Liver (tissue), 9 donors: ENCODE measurements around the gene KLHDC9. TPM values are rescaled to one million over a fixed set of nuclear protein-coding genes. Genes with fewer than 3 reads are reported as not detected.

Source experiments
- DNase-seq: peaks from one replicate; pipeline ENCODE4 v3.0.0-alpha.2; 2017; ENCODE audit warnings: low spot score
- H3K27ac ChIP-seq, 2 donors: one replicate each; pipeline ENCODE4 v1.7.0; 2013; ENCODE audit warnings: inconsistent platforms in 2 of 2, low read length in 2 of 2, control low read depth in 1 of 2, low read depth in 1 of 2, mild to moderate bottlenecking in 1 of 2
- H3K27me3 ChIP-seq, 4 donors: one replicate each; pipeline versions ENCODE4 v1.6.1 to v1.7.0; 2013; ENCODE audit warnings: low read length in 3 of 4, inconsistent platforms in 1 of 4, mild to moderate bottlenecking in 1 of 4, moderate library complexity in 1 of 4; ENCODE audit not compliant: control insufficient read depth in 4 of 4, insufficient read depth in 4 of 4
- H3K36me3 ChIP-seq, 4 donors: one replicate each; pipeline versions ENCODE4 v1.6.1 to v1.7.0; 2013; ENCODE audit warnings: low read length in 3 of 4, mild to moderate bottlenecking in 3 of 4, low read depth in 1 of 4, moderate library complexity in 1 of 4; ENCODE audit not compliant: control insufficient read depth in 4 of 4, insufficient read depth in 3 of 4
- H3K4me1 ChIP-seq, 4 donors: one replicate each; pipeline versions ENCODE4 v1.6.1 to v1.7.0; 2013; ENCODE audit warnings: low read length in 3 of 4, mild to moderate bottlenecking in 3 of 4, moderate library complexity in 1 of 4; ENCODE audit not compliant: control insufficient read depth in 4 of 4, insufficient read depth in 4 of 4
- H3K4me3 ChIP-seq, 3 donors: one replicate each; pipeline versions ENCODE4 v1.6.1 to v1.7.0; 2013; ENCODE audit warnings: low read length in 3 of 3, control low read depth in 1 of 3, low read depth in 1 of 3, mild to moderate bottlenecking in 1 of 3
- H3K9ac ChIP-seq, 2 donors: one replicate each; pipeline ENCODE4 v1.7.0; 2013; ENCODE audit warnings: low read length in 2 of 2, mild to moderate bottlenecking in 2 of 2, moderate library complexity in 2 of 2, control low read depth in 1 of 2, low read depth in 1 of 2
- H3K9me3 ChIP-seq, 4 donors: one replicate each; pipeline versions ENCODE4 v1.6.1 to v1.7.0; 2013; ENCODE audit warnings: low read length in 3 of 4; ENCODE audit not compliant: control insufficient read depth in 4 of 4
- EGR1 ChIP-seq, 2 donors: IDR thresholded peaks; 2 replicates each; pipeline ENCODE4 v1.6.1; 2016 to 2018; ENCODE audit warnings: antibody characterized with exemption in 2 of 2, low read depth in 2 of 2
- FOXA1 ChIP-seq: IDR thresholded peaks from 2 replicates; pipeline ENCODE4 v1.6.1; 2016; ENCODE audit warnings: antibody characterized with exemption
- FOXA2 ChIP-seq: IDR thresholded peaks from 2 replicates; pipeline ENCODE4 v1.6.1; 2016; ENCODE audit warnings: antibody characterized with exemption
- GABPA ChIP-seq, 2 donors: IDR thresholded peaks in 1 of 2; conservative IDR thresholded peaks in 1 of 2; 2 replicates each; pipeline ENCODE4 v1.6.1; 2016; ENCODE audit warnings: antibody characterized with exemption in 2 of 2, mild to moderate bottlenecking in 1 of 2, moderate library complexity in 1 of 2
- HNF4A ChIP-seq, 2 donors: conservative IDR thresholded peaks; 2 replicates each; pipeline ENCODE4 v1.6.1; 2016; ENCODE audit warnings: antibody characterized with exemption in 2 of 2, mild to moderate bottlenecking in 2 of 2
- HNF4G ChIP-seq: IDR thresholded peaks from 2 replicates; pipeline ENCODE4 v1.6.1; 2016; ENCODE audit warnings: antibody characterized with exemption
- JUND ChIP-seq, 2 donors: IDR thresholded peaks; 2 replicates each; pipeline ENCODE4 v1.6.1; 2016; ENCODE audit warnings: antibody characterized with exemption in 2 of 2
- NR2F2 ChIP-seq: IDR thresholded peaks from 2 replicates; pipeline ENCODE4 v1.6.1; 2016; ENCODE audit warnings: antibody characterized with exemption
- RXRA ChIP-seq, 2 donors: IDR thresholded peaks; 2 replicates each; pipeline ENCODE4 v1.6.1; 2017 to 2018; ENCODE audit warnings: antibody characterized with exemption in 2 of 2, mild to moderate bottlenecking in 1 of 2
- SP1 ChIP-seq: IDR thresholded peaks from 2 replicates; pipeline ENCODE4 v1.6.1; 2018; ENCODE audit warnings: antibody characterized with exemption, mild to moderate bottlenecking
- TAF1 ChIP-seq: conservative IDR thresholded peaks from 2 replicates; pipeline ENCODE4 v1.6.1; 2016; ENCODE audit warnings: antibody characterized with exemption, mild to moderate bottlenecking
- YY1 ChIP-seq: IDR thresholded peaks from 2 replicates; pipeline ENCODE4 v1.6.1; 2016; ENCODE audit warnings: antibody characterized with exemption, mild to moderate bottlenecking
- WGBS: extraction: QIAGEN DNeasy Blood & Tissue Kit; methylation state at CpG from one replicate; pipeline ENCODE4 v1.1.7; 2013; 5-methylcytosine and 5-hydroxymethylcytosine counted together
- polyA plus RNA-seq, 2 donors: library from polyadenylated mRNA; stranded (reverse) in 1 of 2; unstranded in 1 of 2; fragments of 200-250 nt in 1 of 2; fragments of >200 nt in 1 of 2; fragmentation: Nextera tagmentation in 1 of 2; extraction: Ambion mirVana in 1 of 2; gene quantifications; one replicate each; pipeline versions ENCODE4 v1.2.1 to v1.2.3, GENCODE V29; 2013 to 2015
- total RNA-seq, 2 donors: library from RNA; depleted of rRNA; stranded (reverse); fragments of >200 nt; gene quantifications; one replicate each; pipeline ENCODE4 v1.2.3, GENCODE V29; 2014
- TF ChIP-seq, protein P1 (sequence below): IDR thresholded peaks from 2 replicates; pipeline ENCODE4 v1.6.1; 2016; ENCODE audit warnings: antibody characterized with exemption
- TF ChIP-seq, protein P2 (sequence below): IDR thresholded peaks from 2 replicates; pipeline ENCODE4 v1.6.1; 2016; ENCODE audit warnings: antibody characterized with exemption, mild to moderate bottlenecking
- TF ChIP-seq, protein P3 (sequence below): fragments of 150-350 bp; IDR thresholded peaks from 2 replicates; pipeline ENCODE4 v1.5.1; 2017; ENCODE audit warnings: improper control_type of control experiment, low read depth, low read length; ENCODE audit not compliant: missing input control
- donor health status: healthy.
- donor health status: healthy.
- donor health status: healthy.
- donor health status: healthy.
- donor health status: healthy.

KLHDC9 gene
- total and polyA plus RNA-seq, 4 donors, result 1.9 to 3.3 (median 2.6) TPM

DNA sequence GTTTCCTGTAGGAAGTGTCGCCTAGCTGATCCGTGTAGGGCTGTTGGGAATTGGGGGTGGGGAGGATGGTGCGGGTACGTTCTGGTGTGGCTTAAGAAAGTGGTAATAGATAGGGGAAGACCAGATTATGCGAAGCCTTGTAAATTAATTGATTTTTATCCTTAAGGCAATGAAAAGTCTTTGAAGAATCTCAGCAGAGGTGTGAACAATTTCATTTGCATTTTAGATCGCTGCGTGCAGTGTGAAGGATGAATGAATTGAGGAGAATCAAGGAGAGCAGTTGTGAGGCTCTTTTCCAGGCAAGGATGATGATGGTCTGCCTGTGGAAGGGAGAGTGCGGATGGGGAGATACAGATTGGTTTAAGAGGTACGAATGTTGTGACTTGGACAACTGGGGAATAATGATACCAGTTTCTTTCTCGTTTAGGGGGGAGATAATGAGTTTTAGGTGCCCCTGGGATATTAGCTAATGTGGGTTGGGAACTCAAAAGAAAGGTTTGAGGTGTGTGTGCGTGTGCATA is 35.1 kb downstream of the KLHDC9 start:
- H3K9me3 ChIP-seq, result no peaks in the 10 kb centered on the region
- H3K27me3 ChIP-seq, result no peaks in the 10 kb centered on the region
- H3K4me1 ChIP-seq, result peaks cover 0 to 21% (median 16%) of the 10 kb centered on the region in 4 donors
- DNase-seq, result no peak
- peak overlapping the region; percentile 92 to 99 for H3K27ac ChIP-seq
- H3K36me3 ChIP-seq, result peaks cover 0 to 11% (median 6%) of the 10 kb centered on the region in 4 donors
- 8% methylated on average over 11 of the region's 11 CpGs for WGBS
- peak overlapping the region; percentile 65 to 88 (median 72) for H3K4me3 ChIP-seq
- TF ChIP-seq FOXA1 (no peak), YY1 (no peak), NR2F2 (no peak), TAF1 (no peak), EGR1 (IDR thresholded peaks at IDR 0.05; ENCODE audit: low read depth in 2 of 2) (no peak), GABPA (IDR thresholded peaks at IDR 0.05 in 1 of 2, conservative IDR thresholded peaks at IDR 0.05 in 1 of 2) (no peak), FOXA2 (no peak), HNF4A (conservative IDR thresholded peaks at IDR 0.05) (no peak)
- TF ChIP-seq, protein P1, sequence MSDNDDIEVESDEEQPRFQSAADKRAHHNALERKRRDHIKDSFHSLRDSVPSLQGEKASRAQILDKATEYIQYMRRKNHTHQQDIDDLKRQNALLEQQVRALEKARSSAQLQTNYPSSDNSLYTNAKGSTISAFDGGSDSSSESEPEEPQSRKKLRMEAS, result no peak
- H3K9ac ChIP-seq, result peak overlapping the region; percentile 48 to 68

DNA sequence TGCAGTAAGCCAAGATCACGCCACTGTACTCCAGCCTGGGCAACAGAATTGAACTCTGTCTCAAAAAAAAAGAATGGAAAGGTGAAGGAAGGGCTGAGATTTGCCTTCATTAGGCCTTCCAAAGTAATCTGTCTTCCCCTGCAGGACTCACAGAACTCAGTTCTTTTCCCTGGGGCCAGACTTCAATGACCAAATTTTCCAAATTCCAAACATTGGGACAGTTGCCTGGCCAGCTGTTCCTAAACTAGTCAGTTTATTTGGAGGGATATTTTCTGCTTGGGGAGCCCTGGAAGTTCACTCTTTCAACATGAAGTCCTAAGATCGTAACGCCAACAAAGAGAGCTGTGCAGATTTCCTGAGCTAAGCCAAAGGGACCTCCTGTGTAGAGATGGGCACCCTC is 39.7 kb downstream of the KLHDC9 start:
- TF ChIP-seq NR2F2, result no peak
- TF ChIP-seq YY1, result no peak
- TF ChIP-seq SP1, result no peak
- TF ChIP-seq GABPA (IDR thresholded peaks at IDR 0.05 in 1 of 2, conservative IDR thresholded peaks at IDR 0.05 in 1 of 2), result no peak
- no peak for TF ChIP-seq RXRA (IDR thresholded peaks at IDR 0.05)
- no peak for TF ChIP-seq EGR1 (IDR thresholded peaks at IDR 0.05; ENCODE audit: low read depth in 2 of 2)
- TF ChIP-seq JUND (IDR thresholded peaks at IDR 0.05), result no peak
- TF ChIP-seq FOXA1, result no peak
- TF ChIP-seq TAF1, result no peak
- TF ChIP-seq, protein P2, sequence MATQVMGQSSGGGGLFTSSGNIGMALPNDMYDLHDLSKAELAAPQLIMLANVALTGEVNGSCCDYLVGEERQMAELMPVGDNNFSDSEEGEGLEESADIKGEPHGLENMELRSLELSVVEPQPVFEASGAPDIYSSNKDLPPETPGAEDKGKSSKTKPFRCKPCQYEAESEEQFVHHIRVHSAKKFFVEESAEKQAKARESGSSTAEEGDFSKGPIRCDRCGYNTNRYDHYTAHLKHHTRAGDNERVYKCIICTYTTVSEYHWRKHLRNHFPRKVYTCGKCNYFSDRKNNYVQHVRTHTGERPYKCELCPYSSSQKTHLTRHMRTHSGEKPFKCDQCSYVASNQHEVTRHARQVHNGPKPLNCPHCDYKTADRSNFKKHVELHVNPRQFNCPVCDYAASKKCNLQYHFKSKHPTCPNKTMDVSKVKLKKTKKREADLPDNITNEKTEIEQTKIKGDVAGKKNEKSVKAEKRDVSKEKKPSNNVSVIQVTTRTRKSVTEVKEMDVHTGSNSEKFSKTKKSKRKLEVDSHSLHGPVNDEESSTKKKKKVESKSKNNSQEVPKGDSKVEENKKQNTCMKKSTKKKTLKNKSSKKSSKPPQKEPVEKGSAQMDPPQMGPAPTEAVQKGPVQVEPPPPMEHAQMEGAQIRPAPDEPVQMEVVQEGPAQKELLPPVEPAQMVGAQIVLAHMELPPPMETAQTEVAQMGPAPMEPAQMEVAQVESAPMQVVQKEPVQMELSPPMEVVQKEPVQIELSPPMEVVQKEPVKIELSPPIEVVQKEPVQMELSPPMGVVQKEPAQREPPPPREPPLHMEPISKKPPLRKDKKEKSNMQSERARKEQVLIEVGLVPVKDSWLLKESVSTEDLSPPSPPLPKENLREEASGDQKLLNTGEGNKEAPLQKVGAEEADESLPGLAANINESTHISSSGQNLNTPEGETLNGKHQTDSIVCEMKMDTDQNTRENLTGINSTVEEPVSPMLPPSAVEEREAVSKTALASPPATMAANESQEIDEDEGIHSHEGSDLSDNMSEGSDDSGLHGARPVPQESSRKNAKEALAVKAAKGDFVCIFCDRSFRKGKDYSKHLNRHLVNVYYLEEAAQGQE, result no peak
- no peak for TF ChIP-seq HNF4A (conservative IDR thresholded peaks at IDR 0.05)
- TF ChIP-seq, protein P1, result no peak
- no peak for TF ChIP-seq HNF4G
- Histone ChIP-seq H3K36me3 (no peaks in the 10 kb centered on the region), H3K4me1 (peaks cover 0 to 12% (median 6%) of the 10 kb centered on the region in 4 donors), H3K27me3 (no peaks in the 10 kb centered on the region), H3K4me3 (no peak overlapping the region), H3K27ac (no peak overlapping the region), H3K9me3 (no peaks in the 10 kb centered on the region), H3K9ac (no peak overlapping the region)
- 80% methylated on average over 3 of the region's 3 CpGs for WGBS
- no peak for DNase-seq

DNA sequence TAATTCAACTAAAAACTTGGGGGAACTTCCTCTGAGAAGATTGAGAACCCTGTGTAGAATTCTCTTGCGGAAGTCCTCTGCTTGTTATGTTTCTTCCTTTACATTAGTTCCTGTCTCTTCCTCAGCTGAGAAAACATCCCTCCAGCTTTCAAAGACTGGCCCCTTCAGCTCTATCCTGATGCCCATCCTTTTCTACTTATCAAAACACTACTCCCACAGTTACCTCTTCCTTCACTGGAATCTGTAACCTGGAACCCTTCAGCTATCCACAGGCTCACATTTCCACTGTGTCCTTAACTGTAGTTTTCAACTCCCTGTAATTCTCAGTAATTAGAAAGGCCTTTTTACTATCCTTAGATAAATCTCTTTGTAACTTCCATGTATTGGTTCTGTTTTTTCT is 40.3 kb downstream of the KLHDC9 start:
- H3K27ac ChIP-seq, result no peak overlapping the region
- no peaks in the 10 kb centered on the region for H3K9me3 ChIP-seq
- H3K4me1 ChIP-seq, result peaks cover 0 to 9% (median 3%) of the 10 kb centered on the region in 4 donors
- H3K36me3 ChIP-seq, result no peaks in the 10 kb centered on the region
- no peak overlapping the region for H3K4me3 ChIP-seq
- 84% methylated on average over 1 of the region's 1 CpG for WGBS
- DNase-seq, result no peak
- H3K27me3 ChIP-seq, result no peaks in the 10 kb centered on the region
- TF ChIP-seq YY1, result no peak
- TF ChIP-seq RXRA (IDR thresholded peaks at IDR 0.05), result no peak
- TF ChIP-seq FOXA1, result no peak
- TF ChIP-seq HNF4A (conservative IDR thresholded peaks at IDR 0.05), result no peak
- TF ChIP-seq, protein P1, result no peak
- TF ChIP-seq SP1, result no peak
- TF ChIP-seq, protein P3, sequence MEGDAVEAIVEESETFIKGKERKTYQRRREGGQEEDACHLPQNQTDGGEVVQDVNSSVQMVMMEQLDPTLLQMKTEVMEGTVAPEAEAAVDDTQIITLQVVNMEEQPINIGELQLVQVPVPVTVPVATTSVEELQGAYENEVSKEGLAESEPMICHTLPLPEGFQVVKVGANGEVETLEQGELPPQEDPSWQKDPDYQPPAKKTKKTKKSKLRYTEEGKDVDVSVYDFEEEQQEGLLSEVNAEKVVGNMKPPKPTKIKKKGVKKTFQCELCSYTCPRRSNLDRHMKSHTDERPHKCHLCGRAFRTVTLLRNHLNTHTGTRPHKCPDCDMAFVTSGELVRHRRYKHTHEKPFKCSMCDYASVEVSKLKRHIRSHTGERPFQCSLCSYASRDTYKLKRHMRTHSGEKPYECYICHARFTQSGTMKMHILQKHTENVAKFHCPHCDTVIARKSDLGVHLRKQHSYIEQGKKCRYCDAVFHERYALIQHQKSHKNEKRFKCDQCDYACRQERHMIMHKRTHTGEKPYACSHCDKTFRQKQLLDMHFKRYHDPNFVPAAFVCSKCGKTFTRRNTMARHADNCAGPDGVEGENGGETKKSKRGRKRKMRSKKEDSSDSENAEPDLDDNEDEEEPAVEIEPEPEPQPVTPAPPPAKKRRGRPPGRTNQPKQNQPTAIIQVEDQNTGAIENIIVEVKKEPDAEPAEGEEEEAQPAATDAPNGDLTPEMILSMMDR, result no peak
- no peak overlapping the region for H3K9ac ChIP-seq
